GM15510 (cell line): Measurements from ENCODE around the gene RASSF6.

Experiments
- POLR2A ChIP-seq: IDR thresholded peaks from 3 replicates; pipeline ENCODE4 v1.6.1; 2011; ENCODE audit warnings: borderline replicate concordance; ENCODE audit not compliant: insufficient read length; ENCODE audit errors: extremely low read depth

The RASSF6 gene

GRCh38 chr4:73596001-73596400 is 24.2 kb downstream of the RASSF6 start:
- no peak for TF ChIP-seq POLR2A

- no peak for TF ChIP-seq POLR2A
Measured at GRCh38 chr4:73593631-73594241, 26.5 kb downstream of the RASSF6 start.

DNA sequence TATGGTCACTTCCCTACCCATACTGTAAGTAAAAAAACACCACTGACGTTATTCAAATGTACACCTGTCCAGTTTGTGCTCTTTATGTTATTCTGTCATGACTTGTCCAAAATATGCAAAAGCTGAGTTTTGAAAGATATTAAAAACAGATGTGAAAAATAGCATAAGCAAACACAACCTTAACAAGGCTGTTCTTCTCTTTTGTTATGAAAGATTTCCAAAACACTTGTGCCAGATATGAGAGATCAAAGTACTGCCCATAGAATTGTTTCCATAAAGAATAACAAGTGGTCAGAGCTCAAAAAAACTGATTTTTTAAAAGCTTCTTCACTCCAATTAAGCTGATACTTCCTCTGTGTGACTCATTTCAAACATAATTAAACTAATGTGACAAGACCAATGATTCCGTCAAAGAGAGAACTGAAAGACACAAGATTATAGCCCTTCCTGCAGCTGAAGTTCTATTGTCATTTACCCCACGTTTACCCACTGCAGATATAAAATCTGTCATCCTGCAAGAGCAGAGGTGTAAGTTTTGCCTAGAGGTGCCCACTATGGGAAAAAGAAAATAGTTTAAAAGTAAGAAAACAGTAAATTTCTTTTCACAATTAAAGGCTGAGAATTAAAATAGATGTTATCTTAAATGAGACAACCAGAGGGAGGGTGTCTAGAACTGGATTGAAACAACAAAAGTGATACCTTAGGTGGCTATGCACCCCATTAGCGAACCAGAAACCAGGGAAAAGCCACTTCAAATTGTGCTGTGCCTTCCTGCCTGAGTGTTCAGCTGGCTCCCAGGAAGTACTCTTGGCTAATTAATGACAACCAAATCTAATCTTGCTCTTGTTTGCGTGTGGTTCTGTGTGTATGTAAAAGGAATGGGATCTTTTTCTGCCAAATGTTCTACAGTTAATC is 30.1 kb downstream of the RASSF6 start:
- peak; percentile 9 for TF ChIP-seq POLR2A

- no peak for TF ChIP-seq POLR2A
Measured at GRCh38 chr4:73589261-73589847, 30.9 kb downstream of the RASSF6 start.

GRCh38 chr4:73588613-73589012 is 31.6 kb downstream of the RASSF6 start:
- TF ChIP-seq POLR2A: no peak

DNA sequence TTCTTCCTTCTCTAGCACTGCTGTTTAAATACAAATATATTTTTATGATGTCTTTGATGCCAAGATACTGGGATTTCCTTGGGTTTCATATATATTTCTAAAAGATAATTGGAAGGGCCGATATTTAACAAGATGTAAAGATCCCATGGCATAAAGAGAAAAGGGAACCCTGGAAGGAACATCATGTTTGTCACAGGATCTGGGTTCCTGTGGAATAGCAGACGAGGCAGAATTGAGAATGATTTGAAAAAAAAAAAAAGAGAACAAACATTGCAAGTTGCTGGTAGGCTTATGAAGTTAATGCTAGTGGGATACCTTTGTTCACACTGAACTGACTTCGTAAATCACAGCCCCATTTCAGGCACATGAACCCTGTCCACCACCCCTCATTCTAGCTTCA is 33.6 kb downstream of the RASSF6 start:
- TF ChIP-seq POLR2A: no peak

- no peak for TF ChIP-seq POLR2A
Measured at GRCh38 chr4:73586040-73586439, 34.2 kb downstream of the RASSF6 start.

DNA sequence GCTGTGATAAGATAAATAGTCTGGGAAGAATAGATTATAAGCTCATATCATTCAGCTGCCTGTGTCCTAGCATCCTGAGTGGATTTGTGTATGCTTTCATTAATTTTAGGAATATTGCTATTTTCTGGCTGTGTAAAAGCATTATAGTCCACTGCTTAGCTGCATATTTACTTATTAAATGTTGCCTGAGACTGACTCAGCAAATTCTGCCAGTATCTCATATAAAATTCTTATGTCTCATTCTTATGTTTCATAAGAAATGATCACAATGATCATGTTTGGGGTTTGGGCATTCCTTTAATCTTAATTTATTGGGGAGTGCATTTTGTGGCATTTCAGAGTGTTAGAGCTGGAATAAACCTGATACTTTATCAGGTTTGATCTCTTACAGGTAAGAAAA is 34.9 kb downstream of the RASSF6 start:
- TF ChIP-seq POLR2A: no peak

GRCh38 chr4:73583666-73584065 is 36.6 kb downstream of the RASSF6 start:
- TF ChIP-seq POLR2A: no peak

DNA sequence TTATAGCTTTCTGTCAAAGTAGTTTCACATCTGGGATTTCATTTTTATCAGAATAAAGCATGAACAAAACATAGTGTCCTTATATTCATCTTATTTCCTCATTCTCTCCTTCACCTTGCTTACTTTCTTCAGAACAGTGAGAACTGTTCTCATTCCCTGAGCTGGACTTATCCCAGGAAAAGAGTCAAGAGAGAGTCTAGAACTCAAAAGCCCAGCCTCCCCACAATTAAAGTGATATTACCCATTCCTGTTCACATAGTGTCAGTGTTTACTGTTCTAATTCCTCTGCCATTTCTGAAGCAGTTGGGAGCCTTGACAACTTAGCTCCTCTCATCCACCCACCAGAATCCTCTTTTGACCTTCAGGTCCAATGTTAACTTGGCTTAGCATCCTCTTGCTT is 42.9 kb downstream of the RASSF6 start:
- TF ChIP-seq POLR2A: no peak

GRCh38 chr4:73576381-73576780 is 43.9 kb downstream of the RASSF6 start:
- TF ChIP-seq POLR2A: no peak

DNA sequence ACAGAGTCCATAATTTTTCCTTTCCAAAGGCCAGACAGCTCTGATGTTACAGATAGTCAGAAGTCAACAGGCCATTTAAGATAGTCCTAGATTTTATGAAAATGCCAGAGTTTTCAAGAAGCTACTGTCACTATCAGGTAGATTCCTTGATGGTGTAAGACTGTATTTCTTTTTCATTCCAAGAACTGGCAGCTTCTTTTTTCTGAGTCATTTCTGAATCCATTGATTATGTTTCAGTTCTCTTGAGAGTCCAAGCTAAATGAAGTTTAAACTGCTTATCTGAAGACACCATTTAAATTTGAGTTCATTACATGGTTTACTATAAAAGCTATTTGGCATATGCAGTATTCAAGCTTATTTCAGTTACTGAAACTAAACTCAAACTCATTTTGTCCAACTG is 44.6 kb downstream of the RASSF6 start:
- no peak for TF ChIP-seq POLR2A

GRCh38 chr4:73573794-73574528 is 46.3 kb downstream of the RASSF6 start:
- TF ChIP-seq POLR2A: no peak

GRCh38 chr4:73544620-73545019 is 75.6 kb downstream of the RASSF6 start:
- no peak for TF ChIP-seq POLR2A

DNA sequence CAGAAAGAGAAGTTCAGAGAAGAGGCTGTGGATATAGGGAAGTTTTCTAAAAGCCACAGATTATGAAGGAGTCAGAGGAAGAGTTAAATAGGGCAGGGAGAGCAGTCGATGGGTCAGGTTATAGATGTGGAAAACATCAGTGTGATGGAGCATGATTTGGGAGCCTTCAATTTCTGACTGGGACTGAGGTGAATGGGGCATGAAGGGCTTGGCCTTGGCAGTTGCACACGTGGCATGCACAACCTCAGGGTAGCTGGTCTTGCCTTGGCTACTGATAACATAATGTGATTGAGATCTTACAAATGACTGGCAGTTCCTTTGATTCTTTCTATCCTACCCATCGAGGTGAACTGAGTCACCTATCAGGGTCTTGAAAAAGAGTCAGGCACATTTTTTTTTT is 79.0 kb downstream of the RASSF6 start:
- TF ChIP-seq POLR2A: no peak
